Upper lobe of left lung (tissue), 6 donors: ENCODE results near the gene IFT43. TPM values are rescaled to one million over a fixed set of nuclear protein-coding genes. Genes with fewer than 3 reads are reported as not detected.
"Not testable (repeated sequence)": the region's sequence is repeated elsewhere in the genome, so short reads cannot be mapped to it uniquely, and the experiment has no call there.

Source experiments
- ATAC-seq, 2 donors: fragments of 200-7000 bp; cut with Tn5 transposase; one replicate each; pipeline ENCODE4 v1.9.1; 2022; ENCODE audit warnings: mild to moderate bottlenecking in 2 of 2, moderate library complexity in 2 of 2; ENCODE audit not compliant: low FRiP score in 2 of 2
- DNase-seq, 2 donors: peaks; one replicate each; pipeline ENCODE4 v3.0.0-alpha.2; 2019 to 2020
- H3K27ac ChIP-seq, 4 donors: fragments of 200-600 bp; sonication (generic); one replicate each; pipeline ENCODE4 v1.5.1; 2016 to 2019
- H3K27me3 ChIP-seq, 4 donors: fragments of 200-600 bp; sonication (generic); one replicate each; pipeline ENCODE4 v1.5.1; 2017 to 2019
- H3K36me3 ChIP-seq, 4 donors: fragments of 200-600 bp; sonication (generic); one replicate each; pipeline ENCODE4 v1.5.1; 2016 to 2019
- H3K4me1 ChIP-seq, 4 donors: fragments of 200-600 bp; sonication (generic); one replicate each; pipeline ENCODE4 v1.5.1; 2018 to 2019
- H3K4me3 ChIP-seq, 4 donors: fragments of 200-600 bp; sonication (generic); one replicate each; pipeline ENCODE4 v1.5.1; 2017 to 2019; ENCODE audit warnings: mild to moderate bottlenecking in 2 of 4, moderate library complexity in 1 of 4
- H3K9me3 ChIP-seq, 4 donors: fragments of 200-600 bp; sonication (generic); one replicate each; pipeline ENCODE4 v1.5.1; 2018 to 2019
- EP300 ChIP-seq, 4 donors: sonication (generic); formaldehyde crosslinking; IDR thresholded peaks; one replicate each; pipeline ENCODE4 v1.5.1; 2017; ENCODE audit warnings: antibody characterized with exemption in 4 of 4, control low read depth in 2 of 4
- POLR2A ChIP-seq, 4 donors: fragments of 450-650 bp; IDR thresholded peaks; one replicate each; pipeline ENCODE4 v1.5.1; 2016 to 2017; ENCODE audit warnings: antibody characterized with exemption in 4 of 4, mild to moderate bottlenecking in 2 of 4
- POLR2AphosphoS5 ChIP-seq, 2 donors: sonication (generic); formaldehyde crosslinking; IDR thresholded peaks; one replicate each; pipeline ENCODE4 v1.5.1; 2017; ENCODE audit warnings: antibody characterized with exemption in 2 of 2
- WGBS, 2 donors: methylation state at CpG; one replicate each; pipeline ENCODE4 v1.1.5; 2017 to 2018; 5-methylcytosine and 5-hydroxymethylcytosine counted together
- total RNA-seq, 6 donors: library from RNA; depleted of rRNA in 4 of 6; stranded (reverse); fragments of >200 nt in 4 of 6; gene quantifications; one replicate each; pipeline versions ENCODE4 v1.1.0 to v1.2.1, GENCODE V29; 2016 to 2021
- TF ChIP-seq, protein P1 (sequence below), 6 experiments: fragments of 450-650 bp in 4 of 6; fragments of 200-600 bp in 2 of 6; sonication (generic) in 2 of 6; IDR thresholded peaks; one replicate each; pipeline ENCODE4 v1.5.1; 2016 to 2019; ENCODE audit warnings: antibody characterized with exemption in 6 of 6
- donor health status: DM: no; HTN: no; CAD: no; lungs with moderate emphysema.
- donor health status: DM: no; HTN: yes; CAD: no; lungs with severe emphysema.

The IFT43 gene
- total RNA-seq, 6 donors from 2014 or later: 16.0 to 44.4 (median 34.9) TPM

DNA sequence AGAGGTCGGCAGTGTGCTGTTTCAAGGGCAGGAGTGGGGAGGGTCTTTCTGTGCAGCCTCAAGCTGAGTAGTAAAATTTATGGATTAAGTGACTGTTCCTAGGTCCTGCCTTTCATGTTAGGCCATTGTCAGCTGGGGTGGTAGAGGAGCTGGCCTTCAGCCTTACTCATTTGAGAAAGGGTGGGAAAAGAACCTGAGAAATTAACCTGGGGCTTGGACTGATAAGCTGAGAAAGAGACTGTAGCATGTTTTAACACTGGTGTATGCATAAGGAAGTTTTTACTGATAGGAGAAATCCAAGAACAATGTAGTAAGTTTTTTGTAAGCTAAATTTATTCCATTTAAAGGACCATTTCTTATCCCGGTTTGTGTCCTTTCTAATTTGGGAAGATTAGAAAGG is 20.7 kb downstream of the IFT43 start:
- Histone ChIP-seq H3K27ac (no peak overlapping the region), H3K4me3 (no peak overlapping the region), H3K4me1 (no peaks in the 10 kb centered on the region), H3K9me3 (peaks cover 0 to 8% (median 5%) of the 10 kb centered on the region in 4 donors), H3K36me3 (peaks cover 0 to 37% (median 19%) of the 10 kb centered on the region in 4 donors), H3K27me3 (no peaks in the 10 kb centered on the region)
- 92 to 93% methylated on average over 2 of the region's 2 CpGs for WGBS, 2 donors
- DNase-seq (no peak), ATAC-seq (no peak)
- no peak for TF ChIP-seq POLR2AphosphoS5 (IDR thresholded peaks at IDR 0.05)
- TF ChIP-seq POLR2A (IDR thresholded peaks at IDR 0.05): no peak
- TF ChIP-seq, protein P1, sequence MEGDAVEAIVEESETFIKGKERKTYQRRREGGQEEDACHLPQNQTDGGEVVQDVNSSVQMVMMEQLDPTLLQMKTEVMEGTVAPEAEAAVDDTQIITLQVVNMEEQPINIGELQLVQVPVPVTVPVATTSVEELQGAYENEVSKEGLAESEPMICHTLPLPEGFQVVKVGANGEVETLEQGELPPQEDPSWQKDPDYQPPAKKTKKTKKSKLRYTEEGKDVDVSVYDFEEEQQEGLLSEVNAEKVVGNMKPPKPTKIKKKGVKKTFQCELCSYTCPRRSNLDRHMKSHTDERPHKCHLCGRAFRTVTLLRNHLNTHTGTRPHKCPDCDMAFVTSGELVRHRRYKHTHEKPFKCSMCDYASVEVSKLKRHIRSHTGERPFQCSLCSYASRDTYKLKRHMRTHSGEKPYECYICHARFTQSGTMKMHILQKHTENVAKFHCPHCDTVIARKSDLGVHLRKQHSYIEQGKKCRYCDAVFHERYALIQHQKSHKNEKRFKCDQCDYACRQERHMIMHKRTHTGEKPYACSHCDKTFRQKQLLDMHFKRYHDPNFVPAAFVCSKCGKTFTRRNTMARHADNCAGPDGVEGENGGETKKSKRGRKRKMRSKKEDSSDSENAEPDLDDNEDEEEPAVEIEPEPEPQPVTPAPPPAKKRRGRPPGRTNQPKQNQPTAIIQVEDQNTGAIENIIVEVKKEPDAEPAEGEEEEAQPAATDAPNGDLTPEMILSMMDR (IDR thresholded peaks at IDR 0.05): no peak
- no peak for TF ChIP-seq EP300 (IDR thresholded peaks at IDR 0.05)

DNA sequence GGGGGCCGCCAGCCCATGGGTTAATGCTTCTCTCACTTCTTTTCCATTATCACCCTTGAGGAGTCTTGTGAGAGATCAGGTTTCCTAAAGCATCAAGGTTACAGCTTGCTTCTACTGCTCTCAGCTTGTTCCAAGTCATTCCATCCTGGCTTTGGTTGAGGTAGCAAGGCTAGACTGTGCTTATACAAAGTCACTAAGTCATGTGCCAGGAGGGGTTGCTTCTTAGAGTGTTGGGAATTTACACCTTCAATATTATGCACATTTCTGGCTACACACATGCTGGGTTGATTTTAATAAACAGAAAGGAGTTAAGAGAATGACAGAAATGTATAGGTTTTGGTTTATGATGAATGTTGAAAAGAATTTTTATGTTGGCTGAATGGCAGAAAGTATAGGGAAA is 21.8 kb downstream of the IFT43 start:
- peaks cover 0 to 32% (median 17%) of the 10 kb centered on the region in 4 donors for H3K36me3 ChIP-seq
- H3K4me3 ChIP-seq: no peak overlapping the region
- peaks cover 0 to 8% (median 5%) of the 10 kb centered on the region in 4 donors for H3K9me3 ChIP-seq
- DNase-seq (no peak), ATAC-seq (no peak)
- whole genome bisulfite sequencing, 2 donors: 94% methylated on average over 1 of the region's 1 CpG
- no peak overlapping the region for H3K27ac ChIP-seq
- TF ChIP-seq, protein P1 (IDR thresholded peaks at IDR 0.05): no peak
- TF ChIP-seq EP300 (IDR thresholded peaks at IDR 0.05) (no peak), POLR2A (IDR thresholded peaks at IDR 0.05) (no peak), POLR2AphosphoS5 (IDR thresholded peaks at IDR 0.05) (no peak)
- H3K4me1 ChIP-seq: no peaks in the 10 kb centered on the region
- no peaks in the 10 kb centered on the region for H3K27me3 ChIP-seq

DNA sequence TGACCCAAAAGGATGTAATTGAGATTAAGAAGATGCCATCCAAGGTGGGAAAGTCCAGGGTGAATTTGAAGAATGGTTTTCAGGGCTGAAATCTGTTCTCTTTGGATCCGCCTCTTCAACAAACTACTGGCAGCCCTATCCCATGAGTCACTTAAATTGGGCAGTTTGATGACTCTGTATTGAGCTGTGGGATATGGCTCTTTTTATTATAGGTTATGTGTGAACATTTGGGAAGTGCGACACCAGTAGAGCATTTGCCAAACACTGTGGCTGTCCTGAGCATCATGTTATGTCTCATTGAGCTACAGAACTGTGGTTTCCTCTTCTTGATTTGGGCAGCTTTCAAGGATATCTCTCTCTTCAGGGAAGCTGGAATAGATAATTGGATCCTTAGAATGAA is 22.3 kb downstream of the IFT43 start:
- ATAC-seq: no peak
- 97% methylated on average over 2 of the region's 2 CpGs for WGBS, 2 donors

DNA sequence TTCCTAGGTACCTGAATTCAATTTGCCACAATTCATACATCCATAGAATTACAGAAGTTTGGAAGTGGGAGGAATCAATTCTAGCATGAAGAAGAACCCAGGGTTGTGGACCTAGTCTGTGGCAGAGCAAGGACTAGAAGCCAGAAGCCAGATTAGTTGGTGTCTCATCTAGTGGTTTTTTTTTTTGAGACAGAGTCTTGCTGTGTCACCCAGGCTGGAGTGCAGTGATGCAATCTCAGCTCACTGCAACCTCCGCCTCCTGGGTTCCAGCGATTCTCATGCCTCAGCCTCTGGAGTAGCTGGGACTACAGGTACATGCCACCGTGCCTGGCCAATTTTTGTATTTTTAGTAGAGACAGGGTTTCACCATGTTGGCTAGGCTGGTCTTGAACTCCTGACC is 24.1 kb downstream of the IFT43 start:
- not testable (repeated sequence) for H3K27ac ChIP-seq, H3K4me1 ChIP-seq, ATAC-seq, H3K27me3 ChIP-seq, DNase-seq, H3K9me3 ChIP-seq, H3K4me3 ChIP-seq
- H3K36me3 ChIP-seq: peaks cover 0 to 28% (median 19%) of the 10 kb centered on the region in 4 donors
- 83 to 97% methylated on average over 3 of the region's 3 CpGs for WGBS, 2 donors

More for the DNA sequence above, 22.3 kb downstream of the IFT43 start:
- no peaks in the 10 kb centered on the region for H3K4me1 ChIP-seq
- DNase-seq: no peak
- peaks cover 0 to 8% (median 5%) of the 10 kb centered on the region in 4 donors for H3K9me3 ChIP-seq
- H3K27me3 ChIP-seq: no peaks in the 10 kb centered on the region
- no peak overlapping the region for H3K4me3 ChIP-seq
- TF ChIP-seq, protein P1 (IDR thresholded peaks at IDR 0.05): no peak
- TF ChIP-seq POLR2A (IDR thresholded peaks at IDR 0.05): no peak
- TF ChIP-seq EP300 (IDR thresholded peaks at IDR 0.05): no peak
- TF ChIP-seq POLR2AphosphoS5 (IDR thresholded peaks at IDR 0.05): no peak
- H3K27ac ChIP-seq: no peak overlapping the region
- peaks cover 0 to 32% (median 19%) of the 10 kb centered on the region in 4 donors for H3K36me3 ChIP-seq

DNA sequence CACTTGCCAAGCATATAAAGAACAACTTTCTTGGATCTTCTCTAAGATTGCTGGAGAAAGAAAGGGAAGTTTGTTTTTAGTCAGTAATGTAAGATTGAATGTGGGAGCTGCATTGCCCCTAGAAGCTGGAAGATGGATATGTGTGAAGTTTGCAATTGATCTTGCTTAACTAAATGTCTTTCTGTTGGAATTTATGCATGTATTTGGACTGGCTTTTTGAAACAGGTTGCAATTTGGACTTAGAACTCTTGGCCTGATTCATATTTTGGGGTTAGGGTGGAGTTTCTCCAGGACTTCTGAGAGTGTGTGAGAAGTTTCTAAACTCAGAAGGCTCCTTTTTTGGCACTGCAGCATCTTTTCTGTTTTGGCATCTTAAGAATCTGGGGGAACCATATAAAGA is 26.4 kb downstream of the IFT43 start:
- Histone ChIP-seq H3K4me3 (no peak overlapping the region), H3K9me3 (no peaks in the 10 kb centered on the region), H3K4me1 (no peaks in the 10 kb centered on the region), H3K27me3 (no peaks in the 10 kb centered on the region), H3K36me3 (peaks cover 0 to 14% (median 8%) of the 10 kb centered on the region in 4 donors), H3K27ac (no peak overlapping the region)
- TF ChIP-seq POLR2A (IDR thresholded peaks at IDR 0.05) (no peak), POLR2AphosphoS5 (IDR thresholded peaks at IDR 0.05) (no peak), EP300 (IDR thresholded peaks at IDR 0.05) (no peak)
- TF ChIP-seq, protein P1 (IDR thresholded peaks at IDR 0.05): no peak
- DNase-seq (no peak), ATAC-seq (no peak)
